ENCODE measurements around the gene ZCCHC12. TPM values are rescaled to one million over a fixed set of nuclear protein-coding genes. Genes with fewer than 3 reads are reported as not detected.

Gene ZCCHC12
- total RNA-seq, 6 experiments from 2014 or later: not detected

- no peak overlapping the region for H3K4me3 Mint-ChIP-seq
- no peak overlapping the region for H3K27ac Mint-ChIP-seq
- H3K36me3 Mint-ChIP-seq (ENCODE audit: low read depth): no peaks in the 10 kb centered on the region
- no peak for TF ChIP-seq CTCF (IDR thresholded peaks at IDR 0.05)
- peaks cover 9% of the 10 kb centered on the region; the same call in 1 of the 2 replicates for H3K27me3 Mint-ChIP-seq (ENCODE audit: insufficient read depth)
- no peaks in the 10 kb centered on the region for H3K9me3 Mint-ChIP-seq
- H3K4me1 Mint-ChIP-seq (ENCODE audit: low read depth): peaks cover 6% of the 10 kb centered on the region; the same call in 1 of the 2 replicates
- DNase-seq: no peak
Observed at GRCh38 chrX:118867251-118867650, 43.6 kb downstream of the ZCCHC12 start.

DNA sequence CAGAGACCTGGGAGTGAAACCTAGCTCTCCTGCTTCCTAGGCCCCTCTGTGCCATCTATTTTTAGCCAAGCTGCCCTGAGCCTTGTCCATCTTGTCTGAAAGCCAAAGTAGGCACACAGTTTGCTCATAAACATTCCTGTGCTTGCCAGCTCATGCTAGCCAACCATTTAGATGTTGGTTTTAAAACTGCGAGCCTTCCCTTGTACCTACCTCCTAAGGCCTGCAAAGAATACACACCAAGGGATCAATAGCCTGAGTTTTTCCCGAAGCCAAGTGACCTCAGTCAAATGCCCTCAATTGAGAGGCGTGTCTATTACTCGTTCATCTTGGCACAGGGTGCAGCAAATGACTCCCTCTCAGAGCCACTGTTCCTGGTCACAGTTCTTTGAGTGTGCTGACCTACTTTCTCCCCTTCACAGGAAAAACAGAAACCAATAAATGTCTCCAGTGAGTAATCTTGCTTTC, 48.5 kb downstream of the ZCCHC12 start:
- Mint-ChIP-seq H3K4me3 (no peak overlapping the region), H3K4me1 (ENCODE audit: low read depth) (peaks cover 8% of the 10 kb centered on the region; the same call in 1 of the 2 replicates), H3K36me3 (ENCODE audit: low read depth) (no peaks in the 10 kb centered on the region), H3K9me3 (no peaks in the 10 kb centered on the region), H3K27ac (peak overlapping the region; percentile 26; the same call in 1 of the 2 replicates), H3K27me3 (ENCODE audit: insufficient read depth) (peaks cover 4% of the 10 kb centered on the region; the same call in 1 of the 2 replicates)
- peak; percentile 1 for DNase-seq
- no peak for TF ChIP-seq CTCF (IDR thresholded peaks at IDR 0.05)

Other genes with a start within 250 kb of the ZCCHC12 start
- 10 to 100 TPM; 55.2 to 76.7 (median 66.8) TPM for gene IL13RA1, start 96.2 kb upstream of the ZCCHC12 start, total RNA-seq (2021; fragmentation: NEBNext Ultra II Directional; extraction: Animal tissue kit (Norgen Biotek cat#: 25700))
- gene LONRF3, start 150.8 kb downstream of the ZCCHC12 start, total RNA-seq (2021; fragmentation: NEBNext Ultra II Directional; extraction: Animal tissue kit (Norgen Biotek cat#: 25700)): not detected
- gene CT47C1, start 249.2 kb downstream of the ZCCHC12 start, total RNA-seq (2021; fragmentation: NEBNext Ultra II Directional; extraction: Animal tissue kit (Norgen Biotek cat#: 25700)): not detected

All from HFFc6 (cell line).